HG03460 (cell line): ENCODE measurements around the gene COA4.

Source experiments
- ATAC-seq: cut with Tn5 transposase; IDR thresholded peaks from one replicate; pipeline ENCODE4 v1.9.1; 2021; ENCODE audit not compliant: unreplicated experiment

Gene COA4

GRCh38 chr11:73866095-73866579, 10.5 kb downstream of the COA4 start:
- ATAC-seq, result no peak

DNA sequence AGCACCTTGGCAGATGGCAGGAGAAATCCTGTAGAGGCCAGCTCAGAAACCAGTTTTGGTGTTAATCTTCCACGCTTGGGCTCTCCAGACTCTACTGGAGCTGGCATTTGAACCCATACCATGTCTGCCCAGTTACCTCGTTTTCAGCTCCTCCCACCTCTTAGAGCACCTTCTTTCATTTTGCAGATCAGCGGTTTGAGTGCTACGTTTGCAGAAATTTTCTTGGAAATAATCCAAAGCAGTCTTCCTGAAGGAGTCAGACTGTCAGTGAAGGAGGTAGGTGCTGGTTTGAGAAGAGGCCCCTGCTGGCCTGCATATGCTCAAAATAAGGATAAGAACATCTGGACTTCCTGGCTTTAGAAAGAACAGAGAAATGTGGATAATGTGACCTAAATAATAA, 13.7 kb downstream of the COA4 start:
- no peak for ATAC-seq

- ATAC-seq, result no peak
These were observed 16.4 kb downstream of the COA4 start for GRCh38 chr11:73860202-73860601.

DNA sequence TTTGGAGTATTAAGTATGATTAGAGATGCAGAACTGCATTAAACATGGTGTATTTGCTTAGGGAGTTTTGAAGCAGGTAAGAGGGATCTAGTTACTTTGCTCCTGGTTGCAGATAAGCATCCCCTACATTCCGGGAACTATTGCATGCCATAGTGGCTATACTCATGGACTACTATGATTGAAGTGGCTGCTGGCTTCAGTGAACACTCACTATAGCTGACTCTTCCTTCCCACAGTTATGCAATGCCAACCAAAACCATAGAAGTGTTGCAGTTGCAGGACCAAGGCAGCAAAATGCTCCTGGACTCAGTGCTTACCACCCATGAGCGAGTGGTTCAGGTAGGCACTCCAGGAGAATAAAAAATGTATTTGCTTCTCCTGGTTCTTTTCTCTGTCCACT, 17.0 kb downstream of the COA4 start:
- no peak for ATAC-seq

DNA sequence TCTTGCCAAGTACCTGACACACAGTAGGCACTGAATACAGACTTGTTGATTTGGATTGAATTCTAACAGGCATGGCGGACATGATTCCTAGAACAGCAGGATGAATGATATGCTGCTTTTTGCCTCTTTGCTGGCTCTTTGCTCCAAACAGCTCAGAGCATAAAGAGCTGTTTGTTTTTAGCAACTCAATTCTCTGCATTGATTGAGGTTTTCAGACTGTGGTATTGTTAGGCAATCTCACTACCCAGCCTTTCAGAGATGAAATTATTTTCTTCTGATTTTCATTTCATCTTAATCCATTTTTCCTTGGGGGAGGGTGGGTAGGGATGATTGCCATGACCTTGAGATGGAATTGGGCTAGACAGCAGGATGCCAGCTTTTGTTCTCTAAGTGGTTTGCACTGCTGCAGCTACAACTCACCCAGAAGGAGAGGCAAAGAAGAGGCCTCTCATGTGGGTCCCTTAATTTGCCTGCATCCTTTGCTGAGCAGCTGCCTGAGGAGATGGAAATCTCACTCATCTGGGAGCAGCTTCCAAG, 20.5 kb downstream of the COA4 start:
- ATAC-seq, result no peak

DNA sequence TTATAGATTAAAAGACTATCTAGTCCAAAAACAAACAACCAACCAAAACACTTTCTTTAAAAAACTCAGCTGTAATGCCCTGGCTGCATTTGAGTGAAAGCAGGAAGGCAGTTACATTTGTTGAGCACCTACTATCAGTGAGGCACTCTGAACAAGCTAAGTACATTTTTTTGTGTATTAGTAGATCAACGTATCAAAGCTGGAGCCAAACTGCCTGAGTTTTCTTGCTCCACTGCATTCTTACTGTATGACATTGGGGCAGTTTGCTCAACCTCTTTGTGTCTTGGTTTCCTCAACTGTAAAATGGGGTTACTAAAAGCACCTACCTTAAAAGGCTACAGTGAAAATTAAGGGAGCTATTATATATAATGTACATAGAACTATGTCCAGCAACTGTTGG, 22.0 kb downstream of the COA4 start:
- no peak for ATAC-seq

DNA sequence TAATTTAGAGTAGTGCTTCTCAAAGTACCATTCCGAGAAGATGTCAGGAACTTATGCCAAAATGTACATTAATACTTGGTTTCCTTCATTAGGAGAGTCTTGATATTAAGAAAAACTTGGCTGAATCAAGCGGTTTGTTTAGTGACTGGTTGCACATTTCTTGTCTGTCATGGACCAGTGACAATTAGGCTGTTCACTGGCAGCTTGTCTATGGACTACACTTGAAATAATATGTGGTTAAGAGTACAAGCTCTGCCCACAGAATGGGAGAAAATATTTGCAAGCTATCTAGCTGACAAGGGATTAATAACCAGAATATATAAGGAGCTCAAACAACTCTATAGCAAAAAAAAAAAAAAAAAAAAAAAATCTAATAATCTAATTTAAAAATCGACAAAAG, 24.6 kb downstream of the COA4 start:
- ATAC-seq, result no peak

GRCh38 chr11:73851046-73851764, 25.4 kb downstream of the COA4 start:
- no peak for ATAC-seq

DNA sequence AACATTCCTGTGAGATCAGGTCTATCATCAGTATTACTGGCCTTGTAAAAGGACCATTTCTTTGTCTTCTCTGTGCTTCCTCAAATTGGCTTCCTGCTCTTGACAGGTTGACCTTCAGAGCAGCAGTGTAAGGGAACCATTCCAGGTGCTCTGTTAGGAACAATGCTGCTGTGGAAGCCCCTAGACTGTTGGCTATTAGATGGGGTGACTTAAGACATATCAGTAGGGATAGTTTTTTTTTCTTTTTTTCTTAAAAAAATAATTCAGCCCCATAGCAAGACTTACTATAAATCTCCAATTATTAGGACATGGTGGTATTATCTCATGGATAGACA, 37.6 kb downstream of the COA4 start:
- no peak for ATAC-seq

DNA sequence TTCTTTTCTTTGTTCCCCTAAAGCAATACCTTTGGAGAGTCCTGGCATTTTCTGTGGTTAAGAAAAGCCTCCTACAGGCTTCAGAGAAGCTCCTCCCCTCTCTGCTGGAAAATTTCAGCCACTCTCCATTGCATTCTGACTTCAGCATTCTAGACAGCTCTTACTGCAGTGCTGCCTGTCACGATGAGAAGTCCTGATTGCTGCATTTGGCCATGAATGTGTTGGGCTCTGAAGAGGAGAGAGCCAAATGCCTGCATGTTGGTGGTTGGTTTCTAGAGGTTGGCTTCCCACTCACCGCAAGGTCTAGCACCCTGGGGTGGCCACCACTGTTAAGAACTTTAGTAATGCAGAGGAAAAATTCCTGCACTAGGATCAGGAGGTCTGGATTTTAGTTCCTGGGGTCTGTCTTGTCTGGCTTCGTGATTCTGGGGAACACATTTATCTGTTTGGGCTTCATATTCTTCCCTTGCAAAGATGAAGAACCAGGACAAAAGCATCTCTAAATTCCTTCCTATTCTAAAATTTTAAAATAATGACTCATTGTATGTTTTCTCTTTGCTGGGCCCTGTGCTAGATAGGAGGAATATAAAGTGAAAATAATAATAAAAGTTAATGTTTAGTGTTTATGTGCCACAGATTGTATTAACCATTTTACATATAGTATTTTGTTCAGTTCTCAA, 38.1 kb downstream of the COA4 start:
- ATAC-seq, result no peak

DNA sequence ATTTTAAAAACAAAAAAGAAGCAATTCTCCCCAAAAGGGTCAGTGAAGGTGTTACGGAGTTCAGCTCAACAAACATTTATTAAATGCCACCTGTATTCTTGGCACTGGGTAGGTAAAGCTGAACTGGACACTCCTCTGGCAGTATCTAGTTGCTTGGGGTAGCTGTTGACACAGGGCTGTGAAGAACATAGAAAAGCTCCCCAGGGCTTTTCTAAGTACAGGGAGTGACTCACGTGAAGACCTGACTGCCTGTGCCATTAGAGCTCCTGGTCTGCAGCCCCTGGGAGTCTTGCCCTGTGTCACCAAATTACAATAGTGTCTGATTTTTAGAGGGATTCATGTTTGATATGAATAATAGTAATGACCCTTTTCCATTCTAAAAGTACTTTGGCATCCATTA, 43.6 kb downstream of the COA4 start:
- ATAC-seq, result no peak

DNA sequence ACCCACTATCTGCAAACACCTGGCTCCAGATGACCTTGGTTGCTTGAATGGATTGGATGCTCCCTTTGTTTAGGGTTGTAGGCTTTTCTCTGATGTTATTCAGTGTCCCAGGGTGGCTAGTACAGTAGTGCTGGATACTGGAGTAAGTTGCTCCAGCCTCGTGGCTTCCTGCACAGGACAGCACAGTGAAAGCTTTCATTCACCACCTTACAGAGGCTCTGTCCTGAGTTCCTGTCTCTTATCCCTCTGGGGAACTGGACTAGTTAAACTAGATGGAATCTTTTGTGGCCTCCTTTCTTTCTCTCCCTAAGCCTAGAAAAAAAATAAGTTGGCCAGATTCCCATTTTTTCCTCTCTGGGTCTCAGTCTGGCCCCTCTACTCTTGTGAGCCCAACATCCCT, 46.4 kb downstream of the COA4 start:
- no peak for ATAC-seq
